Forelimb muscle (tissue), 1 donor: ENCODE data around the gene GART. TPM values are rescaled to one million over a fixed set of nuclear protein-coding genes. Genes with fewer than 3 reads are reported as not detected.

Experiments used
- DNase-seq: peaks from one replicate; pipeline ENCODE4 v3.0.0-alpha.2; 2013; ENCODE audit warnings: low read depth
- polyA plus RNA-seq: library from polyadenylated mRNA; unstranded; fragments of 120-200 nt; gene quantifications from one replicate; pipeline ENCODE4 v1.2.1, GENCODE V29; 2013; ENCODE audit not compliant: insufficient read length

Gene GART
- polyA plus RNA-seq, 1 donor: 51.3 TPM

DNA sequence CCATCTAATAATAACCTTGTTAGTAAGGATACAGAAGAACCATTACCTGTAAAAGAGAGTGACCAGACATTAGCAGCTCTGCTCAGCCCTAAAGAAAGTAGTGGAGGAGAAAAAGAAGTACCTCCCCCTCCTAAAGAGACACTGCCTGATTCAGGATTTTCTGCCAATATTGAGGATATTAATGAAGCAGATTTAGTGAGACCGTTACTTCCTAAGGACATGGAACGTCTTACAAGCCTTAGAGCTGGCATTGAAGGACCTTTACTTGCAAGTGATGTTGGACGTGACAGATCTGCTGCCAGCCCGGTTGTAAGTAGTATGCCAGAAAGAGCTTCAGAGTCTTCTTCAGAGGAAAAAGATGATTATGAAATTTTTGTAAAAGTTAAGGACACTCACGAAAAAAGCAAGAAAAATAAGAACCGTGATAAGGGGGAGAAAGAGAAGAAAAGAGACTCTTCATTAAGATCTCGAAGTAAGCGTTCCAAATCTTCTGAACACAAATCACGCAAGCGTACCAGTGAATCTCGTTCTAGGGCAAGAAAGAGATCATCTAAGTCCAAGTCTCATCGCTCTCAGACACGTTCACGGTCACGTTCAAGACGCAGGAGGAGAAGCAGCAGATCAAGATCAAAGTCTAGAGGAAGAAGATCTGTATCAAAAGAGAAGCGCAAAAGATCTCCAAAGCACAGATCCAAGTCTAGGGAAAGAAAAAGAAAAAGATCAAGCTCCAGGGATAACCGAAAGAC, 12.5 kb upstream of the GART start:
- no peak for DNase-seq

DNA sequence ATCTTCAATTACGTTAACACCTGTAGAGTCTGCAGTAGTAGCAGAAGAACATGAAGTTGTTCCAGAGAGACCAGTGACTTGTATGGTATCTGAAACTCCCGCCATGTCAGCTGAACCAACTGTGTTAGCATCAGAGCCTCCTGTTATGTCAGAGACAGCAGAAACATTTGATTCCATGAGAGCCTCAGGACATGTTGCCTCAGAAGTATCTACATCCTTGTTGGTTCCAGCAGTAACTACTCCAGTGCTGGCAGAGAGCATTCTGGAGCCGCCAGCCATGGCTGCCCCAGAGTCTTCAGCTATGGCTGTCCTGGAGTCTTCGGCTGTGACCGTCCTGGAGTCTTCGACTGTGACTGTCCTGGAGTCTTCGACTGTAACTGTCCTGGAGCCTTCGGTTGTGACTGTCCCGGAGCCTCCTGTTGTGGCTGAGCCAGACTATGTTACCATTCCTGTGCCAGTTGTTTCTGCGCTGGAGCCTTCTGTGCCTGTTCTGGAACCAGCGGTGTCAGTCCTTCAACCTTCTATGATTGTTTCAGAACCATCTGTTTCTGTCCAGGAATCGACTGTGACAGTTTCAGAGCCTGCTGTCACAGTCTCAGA, 11.2 kb upstream of the GART start:
- no peak for DNase-seq

GRCh38 chr21:33552093-33552998, 10.4 kb upstream of the GART start:
- no peak for DNase-seq

- no peak for DNase-seq
Observed at GRCh38 chr21:33551664-33552063, 9.7 kb upstream of the GART start.

GRCh38 chr21:33550772-33551660, 9.1 kb upstream of the GART start:
- no peak for DNase-seq

- no peak for DNase-seq
Observed at GRCh38 chr21:33549848-33550771, 8.2 kb upstream of the GART start.

- no peak for DNase-seq
Observed at GRCh38 chr21:33546086-33546485, 4.2 kb upstream of the GART start.

DNA sequence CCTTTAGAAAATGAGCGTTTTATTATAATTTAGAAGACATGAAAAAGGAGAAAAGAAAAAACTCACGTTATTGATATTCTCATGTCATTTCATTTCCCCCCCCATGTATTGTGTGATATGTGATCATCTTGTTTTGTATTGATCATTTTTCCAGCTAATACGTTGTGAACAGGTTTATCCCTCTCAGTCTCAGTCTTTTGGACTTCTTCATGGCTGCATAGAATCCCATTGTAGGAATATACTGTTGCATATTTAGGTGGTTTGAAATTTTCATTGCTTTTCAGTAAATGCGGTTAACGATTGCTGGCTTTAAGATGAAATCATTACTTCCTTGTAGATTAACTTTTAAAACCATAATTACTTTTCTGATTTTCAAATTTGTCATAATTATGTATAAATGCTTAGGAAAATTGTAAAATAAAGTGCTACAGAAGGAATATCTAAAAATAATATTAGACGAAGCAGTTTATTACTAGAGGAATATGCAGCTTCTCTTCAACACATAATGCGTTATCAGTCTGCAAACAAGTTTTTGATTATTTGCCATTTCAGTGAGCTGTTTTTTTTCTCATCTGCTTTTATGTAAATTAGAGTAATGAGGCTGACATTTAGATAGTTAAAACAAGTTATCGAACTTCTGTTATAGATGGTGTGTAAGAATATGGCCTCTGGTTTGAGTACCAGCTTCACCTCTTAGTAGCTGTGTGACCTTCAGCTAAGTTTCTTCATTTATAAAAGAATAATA, 2.7 kb upstream of the GART start:
- DNase-seq: no peak

GRCh38 chr21:33543505-33544129, 1.7 kb upstream of the GART start:
- DNase-seq: no peak

DNA sequence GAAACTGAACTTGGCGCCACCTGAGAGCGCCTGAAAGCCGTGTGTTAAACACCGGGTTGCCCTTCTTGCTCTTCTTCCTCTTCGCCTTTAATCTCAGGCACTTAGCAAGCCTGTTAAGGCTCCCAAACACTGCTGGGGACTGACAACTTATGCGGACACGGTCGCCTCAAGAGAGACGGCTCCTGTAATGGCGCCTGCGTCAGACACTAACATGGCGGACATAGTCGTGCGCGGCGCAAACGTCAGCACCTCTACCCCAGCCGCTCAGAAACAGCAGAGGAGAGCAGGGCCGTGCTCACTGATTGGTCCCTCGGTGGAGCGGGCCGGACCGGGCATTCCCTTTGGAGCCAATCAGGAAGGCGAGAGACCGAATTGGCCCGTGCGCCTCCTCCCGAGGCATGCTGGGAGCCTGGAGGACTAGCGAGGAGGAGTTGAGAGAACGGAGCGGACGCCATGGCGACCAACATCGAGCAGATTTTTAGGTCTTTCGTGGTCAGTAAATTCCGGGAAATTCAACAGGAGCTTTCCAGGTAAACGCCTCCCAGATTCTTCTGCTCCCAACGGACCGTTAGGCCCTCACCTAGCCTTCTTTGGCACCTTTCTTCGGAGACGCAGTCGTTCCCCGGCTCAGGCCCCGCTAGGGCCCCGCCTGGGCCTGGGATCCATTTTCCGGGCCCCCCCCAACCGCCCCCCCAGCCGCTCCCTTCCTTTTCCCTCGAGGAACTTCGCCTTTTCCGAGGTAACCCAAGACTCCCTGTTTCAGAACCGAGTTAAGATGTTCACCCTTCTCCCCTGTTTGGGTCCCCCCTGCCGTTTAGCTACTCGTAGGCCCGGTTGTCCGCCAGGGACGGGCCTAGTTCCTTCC, 955 bp upstream of the GART start, which contains the start of gene SON:
TSS of gene SON (plus strand) at position 399 of the 865 bp plus-strand sequence. CDS start at position 454, 55 bp downstream.
- peak; percentile 96 for DNase-seq

DNA sequence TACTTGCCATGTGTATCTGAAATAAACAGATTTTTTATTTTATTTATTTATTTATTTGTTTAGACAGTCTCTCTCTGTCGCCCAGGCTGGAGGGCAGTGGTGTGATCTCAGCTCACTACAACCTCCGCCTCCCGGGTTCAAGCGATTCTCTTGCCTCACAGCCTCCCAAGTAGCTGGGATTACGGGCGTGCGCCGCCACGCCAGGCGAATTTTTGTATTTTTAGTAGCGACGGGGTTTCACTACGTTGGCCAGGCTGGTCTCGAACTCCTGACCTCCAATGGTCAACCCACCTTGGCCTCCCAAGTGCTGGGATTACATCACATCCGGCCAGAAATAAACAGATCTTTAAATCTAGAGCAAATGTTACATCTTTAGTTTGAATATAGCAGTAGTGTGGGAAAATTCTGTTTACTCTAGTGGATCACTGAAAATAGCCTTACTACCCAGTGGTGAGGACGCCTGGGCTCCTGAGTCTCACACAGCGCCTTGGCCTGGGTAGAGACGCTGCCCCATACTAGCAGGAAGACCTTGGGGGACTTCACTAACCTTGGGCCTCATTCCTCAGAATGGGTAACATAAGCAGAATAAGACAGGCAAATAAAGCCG, 709 bp downstream of the GART start:
- no peak for DNase-seq

DNA sequence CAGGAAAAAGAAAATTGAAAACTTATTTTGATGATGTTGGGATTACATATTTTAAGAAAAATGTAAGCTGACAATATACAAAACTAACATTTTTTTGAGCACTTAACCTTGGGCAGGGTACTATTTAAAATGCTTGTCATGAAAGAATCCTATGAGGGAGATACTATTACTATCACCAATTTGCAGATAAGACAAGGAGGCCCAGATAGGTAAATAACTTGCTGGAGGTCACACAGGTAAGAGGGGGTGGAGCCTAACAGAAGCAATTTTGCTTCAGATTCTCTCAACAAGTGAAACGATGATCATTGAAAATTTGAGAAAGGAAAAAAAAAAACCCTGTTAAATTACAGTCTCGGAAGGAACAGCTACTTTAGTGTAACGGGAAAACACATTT, 1.2 kb downstream of the GART start:
- no peak for DNase-seq

- DNase-seq: no peak
Observed at GRCh38 chr21:33539616-33540015, 2.3 kb downstream of the GART start.

DNA sequence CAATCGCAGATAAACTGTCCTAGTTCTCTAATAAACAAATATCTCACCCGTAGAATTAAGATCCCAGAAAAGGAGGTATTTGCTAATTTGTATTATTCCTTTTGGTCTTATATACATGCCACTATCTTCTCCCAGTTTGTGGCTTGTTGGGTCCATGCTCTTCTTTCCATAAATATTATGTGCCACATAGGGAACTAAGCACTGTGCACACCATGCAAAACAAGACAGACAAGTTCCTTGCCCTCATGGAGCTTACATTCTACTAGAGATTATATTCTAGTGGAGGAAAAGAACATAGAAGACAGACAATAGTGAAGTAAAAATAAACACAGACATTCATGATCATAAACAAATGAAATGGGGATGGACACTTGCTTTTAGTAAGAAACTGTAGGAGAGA, 4.7 kb downstream of the GART start:
- no peak for DNase-seq

- DNase-seq: no peak
Observed at GRCh38 chr21:33531007-33531406, 10.9 kb downstream of the GART start.

DNA sequence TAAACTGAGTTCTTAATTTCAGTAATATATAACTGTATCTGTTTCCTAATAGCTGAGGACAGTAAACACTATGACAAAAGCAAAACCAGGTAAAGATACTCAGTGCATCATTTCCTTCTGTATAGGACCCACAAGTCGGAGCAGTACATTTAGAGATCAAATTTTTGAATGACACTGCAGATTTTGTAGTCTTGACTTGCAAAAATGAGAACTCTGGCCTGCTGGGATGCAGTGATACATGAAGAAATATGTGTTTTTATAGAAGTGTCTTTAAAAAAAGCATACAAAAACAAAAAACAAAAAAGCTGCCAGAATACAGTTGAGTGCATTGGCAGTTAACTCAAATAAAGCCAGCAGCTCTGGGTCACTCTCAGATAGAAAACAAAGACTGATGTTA, 19.0 kb downstream of the GART start:
- no peak for DNase-seq

GRCh38 chr21:33522297-33522952, 19.5 kb downstream of the GART start:
- no peak for DNase-seq
